GM12872 (cell line): ENCODE measurements around the gene PAM.
A peak's percentile ranks its signal among the peaks of the same experiment; 100 is the strongest.

Source experiments
- CTCF ChIP-seq: IDR thresholded peaks from 3 replicates; pipeline ENCODE4 v1.5.1; 2011; ENCODE audit warnings: low read depth, mild to moderate bottlenecking, low read length, moderate library complexity; ENCODE audit not compliant: insufficient read depth

PAM gene

GRCh38 chr5:103035701-103036100 is 280.6 kb downstream of the PAM start:
- TF ChIP-seq CTCF: no peak

GRCh38 chr5:103036601-103037000 is 281.5 kb downstream of the PAM start:
- no peak for TF ChIP-seq CTCF

GRCh38 chr5:103037673-103038455 is 282.8 kb downstream of the PAM start:
- TF ChIP-seq CTCF: no peak; the same call in 2 of the 3 replicates

- TF ChIP-seq CTCF: peak; percentile 37; the same call in 2 of the 3 replicates
Measured at GRCh38 chr5:103041071-103041676, 286.1 kb downstream of the PAM start.

GRCh38 chr5:103057208-103058130 is 302.4 kb downstream of the PAM start:
- TF ChIP-seq CTCF: no peak

- no peak for TF ChIP-seq CTCF
Measured at GRCh38 chr5:103059525-103059924, 304.4 kb downstream of the PAM start.

- TF ChIP-seq CTCF: no peak
Measured at GRCh38 chr5:103060424-103060954, 305.4 kb downstream of the PAM start.
